T-helper 2 cell treated with Interferon-gamma antibody and Interleukin-4, amounts not matched to agents 5 μg/mL and 100 μg/mL, for 36 hours (primary cell): ENCODE measurements around the gene PCDHGA6.
"Not testable (repeated sequence)": the region's sequence is repeated elsewhere in the genome, so short reads cannot be mapped to it uniquely, and the experiment has no call there.

ENCODE experiments used
- DNase-seq: peaks from one replicate; pipeline ENCODE4 v3.0.0; 2021; ENCODE audit warnings: low spot score
- H3K27ac Mint-ChIP-seq: one replicate; pipeline ENCODE4 v1.8.0; 2021; ENCODE audit warnings: mild to moderate bottlenecking, mixed read lengths
- H3K27me3 Mint-ChIP-seq: one replicate; pipeline ENCODE4 v1.8.0; 2021; ENCODE audit warnings: low read depth, mixed read lengths
- H3K36me3 Mint-ChIP-seq: one replicate; pipeline ENCODE4 v1.8.0; 2021; ENCODE audit warnings: low read depth, mixed read lengths
- H3K4me1 Mint-ChIP-seq: one replicate; pipeline ENCODE4 v1.8.0; 2021; ENCODE audit warnings: low read depth, mixed read lengths
- H3K4me3 Mint-ChIP-seq: one replicate; pipeline ENCODE4 v1.8.0; 2022; ENCODE audit warnings: mild to moderate bottlenecking, moderate library complexity, mixed read lengths
- H3K9me3 Mint-ChIP-seq: one replicate; pipeline ENCODE4 v1.8.0; 2021; ENCODE audit warnings: mixed read lengths

PCDHGA6 gene

GRCh38 chr5:141394401-141395187 lies 20.9 kb downstream of the PCDHGA6 start:
- DNase-seq, H3K4me1 Mint-ChIP-seq, H3K27ac Mint-ChIP-seq, H3K36me3 Mint-ChIP-seq, H3K4me3 Mint-ChIP-seq: not testable (repeated sequence)
- Mint-ChIP-seq H3K27me3 (peaks cover 27% of the 10 kb centered on the region), H3K9me3 (peaks cover 34% of the 10 kb centered on the region)

- not testable (repeated sequence) for H3K36me3 Mint-ChIP-seq, DNase-seq, H3K4me1 Mint-ChIP-seq, H3K27ac Mint-ChIP-seq
- H3K4me3 Mint-ChIP-seq: peak within 1 kb of the TSS; percentile 63
- peaks cover 34% of the 10 kb centered on the region for H3K27me3 Mint-ChIP-seq
- H3K9me3 Mint-ChIP-seq: peaks cover 30% of the 10 kb centered on the region
Observed at GRCh38 chr5:141397756-141398551, 24.3 kb downstream of the PCDHGA6 start, which contains the start of gene PCDHGB5. Gene PCDHGB5, plus strand, starts transcription at chr5:141397947. Its CDS starts 181 bp downstream, at chr5:141398128.

GRCh38 chr5:141398608-141399007 lies 24.9 kb downstream of the PCDHGA6 start:
- H3K27me3 Mint-ChIP-seq: peaks cover 35% of the 10 kb centered on the region

GRCh38 chr5:141399555-141400258 lies 26.0 kb downstream of the PCDHGA6 start:
- H3K4me1 Mint-ChIP-seq: no peaks in the 10 kb centered on the region
- peak overlapping the region; percentile 64 for H3K27ac Mint-ChIP-seq
- no peak overlapping the region for H3K4me3 Mint-ChIP-seq
- H3K36me3 Mint-ChIP-seq: no peaks in the 10 kb centered on the region
- peaks cover 38% of the 10 kb centered on the region for H3K27me3 Mint-ChIP-seq
- no peak for DNase-seq
- H3K9me3 Mint-ChIP-seq: peaks cover 19% of the 10 kb centered on the region

More at GRCh38 chr5:141398608-141399007, 24.9 kb downstream of the PCDHGA6 start:
- peaks cover 26% of the 10 kb centered on the region for H3K9me3 Mint-ChIP-seq
- no peaks in the 10 kb centered on the region for H3K36me3 Mint-ChIP-seq
- no peak for DNase-seq
- H3K4me1 Mint-ChIP-seq: no peaks in the 10 kb centered on the region
- H3K27ac Mint-ChIP-seq: no peak overlapping the region
- peak overlapping the region; percentile 14 for H3K4me3 Mint-ChIP-seq

- Mint-ChIP-seq H3K27me3 (peaks cover 43% of the 10 kb centered on the region), H3K9me3 (peaks cover 14% of the 10 kb centered on the region), H3K36me3 (no peaks in the 10 kb centered on the region), H3K27ac (no peak within 1 kb of the TSS), H3K4me1 (no peaks in the 10 kb centered on the region), H3K4me3 (no peak within 1 kb of the TSS)
- no peak for DNase-seq
Observed at GRCh38 chr5:141402553-141403243, 29.0 kb downstream of the PCDHGA6 start, which contains the start of gene PCDHGA9. Gene PCDHGA9, plus strand, starts transcription at chr5:141402778. Its CDS starts 175 bp downstream, at chr5:141402953.

- Mint-ChIP-seq H3K27ac (no peak overlapping the region), H3K4me1 (peaks cover 2% of the 10 kb centered on the region), H3K36me3 (no peaks in the 10 kb centered on the region), H3K4me3 (no peak overlapping the region), H3K27me3 (peaks cover 49% of the 10 kb centered on the region), H3K9me3 (peaks cover 14% of the 10 kb centered on the region)
- no peak for DNase-seq
Observed at GRCh38 chr5:141403387-141403786, 29.7 kb downstream of the PCDHGA6 start.

- peak; percentile 32 for DNase-seq
- peak within 1 kb of the TSS; percentile 43 for H3K27ac Mint-ChIP-seq
- not testable (repeated sequence) for H3K36me3 Mint-ChIP-seq, H3K4me1 Mint-ChIP-seq
- H3K27me3 Mint-ChIP-seq: peaks cover 46% of the 10 kb centered on the region
- peaks cover 11% of the 10 kb centered on the region for H3K9me3 Mint-ChIP-seq
- peak within 1 kb of the TSS; percentile 71 for H3K4me3 Mint-ChIP-seq
Observed at GRCh38 chr5:141407790-141408505, 34.3 kb downstream of the PCDHGA6 start, which contains the start of gene PCDHGB6. Gene PCDHGB6, plus strand, starts transcription at chr5:141408021. Its CDS starts 182 bp downstream, at chr5:141408203.

GRCh38 chr5:141409598-141410306 lies 36.1 kb downstream of the PCDHGA6 start:
- Mint-ChIP-seq H3K36me3 (peaks cover 8% of the 10 kb centered on the region), H3K4me3 (no peak overlapping the region)

GRCh38 chr5:141411575-141411974 lies 37.9 kb downstream of the PCDHGA6 start:
- DNase-seq: no peak
- peaks cover 15% of the 10 kb centered on the region for H3K9me3 Mint-ChIP-seq
- no peak overlapping the region for H3K4me3 Mint-ChIP-seq
- peaks cover 57% of the 10 kb centered on the region for H3K27me3 Mint-ChIP-seq
- H3K27ac Mint-ChIP-seq: no peak overlapping the region
- peaks cover 13% of the 10 kb centered on the region for H3K4me1 Mint-ChIP-seq
- peaks cover 8% of the 10 kb centered on the region for H3K36me3 Mint-ChIP-seq

More at GRCh38 chr5:141409598-141410306, 36.1 kb downstream of the PCDHGA6 start:
- Mint-ChIP-seq H3K4me1 (peaks cover 13% of the 10 kb centered on the region), H3K27ac (no peak overlapping the region), H3K27me3 (peaks cover 49% of the 10 kb centered on the region), H3K9me3 (peaks cover 11% of the 10 kb centered on the region)
- no peak for DNase-seq

- H3K4me1 Mint-ChIP-seq: peaks cover 15% of the 10 kb centered on the region
- DNase-seq: peak; percentile 42
- peaks cover 8% of the 10 kb centered on the region for H3K36me3 Mint-ChIP-seq
- peak within 1 kb of the TSS; percentile 82 for H3K4me3 Mint-ChIP-seq
- H3K9me3 Mint-ChIP-seq: peaks cover 17% of the 10 kb centered on the region
- peaks cover 55% of the 10 kb centered on the region for H3K27me3 Mint-ChIP-seq
- H3K27ac Mint-ChIP-seq: no peak within 1 kb of the TSS
Observed at GRCh38 chr5:141412854-141413539, 39.3 kb downstream of the PCDHGA6 start, which contains the start of gene PCDHGA10. Gene PCDHGA10, plus strand, starts transcription at chr5:141412987. Its CDS starts 189 bp downstream, at chr5:141413176.

- peaks cover 22% of the 10 kb centered on the region for H3K9me3 Mint-ChIP-seq
- no peak overlapping the region for H3K27ac Mint-ChIP-seq
- no peak for DNase-seq
- H3K4me1 Mint-ChIP-seq: peaks cover 15% of the 10 kb centered on the region
- peaks cover 8% of the 10 kb centered on the region for H3K36me3 Mint-ChIP-seq
- H3K4me3 Mint-ChIP-seq: peak overlapping the region; percentile 82
- H3K27me3 Mint-ChIP-seq: peaks cover 57% of the 10 kb centered on the region
Observed at GRCh38 chr5:141413540-141414069, 39.9 kb downstream of the PCDHGA6 start.
